NCI-H446 (cell line): ENCODE measurements around the gene GSTT2B.
A peak's percentile ranks its signal among the peaks of the same experiment; 100 is the strongest.
"Not testable (repeated sequence)": the region's sequence is repeated elsewhere in the genome, so short reads cannot be mapped to it uniquely, and the experiment has no call there.

Experiments
- DNase-seq, 2 experiments: peaks; one replicate each; lab custom pipeline; 2025; lab: John Stamatoyannopoulos, UW

Gene GSTT2B

GRCh38 chr22:23940166-23940565 is 20.8 kb downstream of the GSTT2B start:
- DNase-seq, result not testable (repeated sequence)

GRCh38 chr22:23939017-23939357 is 22.0 kb downstream of the GSTT2B start:
- no peak for DNase-seq

- no peak for DNase-seq
Observed at GRCh38 chr22:23938328-23939016, 22.5 kb downstream of the GSTT2B start.

- no peak for DNase-seq
Observed at GRCh38 chr22:23926561-23926960, 34.4 kb downstream of the GSTT2B start.

DNA sequence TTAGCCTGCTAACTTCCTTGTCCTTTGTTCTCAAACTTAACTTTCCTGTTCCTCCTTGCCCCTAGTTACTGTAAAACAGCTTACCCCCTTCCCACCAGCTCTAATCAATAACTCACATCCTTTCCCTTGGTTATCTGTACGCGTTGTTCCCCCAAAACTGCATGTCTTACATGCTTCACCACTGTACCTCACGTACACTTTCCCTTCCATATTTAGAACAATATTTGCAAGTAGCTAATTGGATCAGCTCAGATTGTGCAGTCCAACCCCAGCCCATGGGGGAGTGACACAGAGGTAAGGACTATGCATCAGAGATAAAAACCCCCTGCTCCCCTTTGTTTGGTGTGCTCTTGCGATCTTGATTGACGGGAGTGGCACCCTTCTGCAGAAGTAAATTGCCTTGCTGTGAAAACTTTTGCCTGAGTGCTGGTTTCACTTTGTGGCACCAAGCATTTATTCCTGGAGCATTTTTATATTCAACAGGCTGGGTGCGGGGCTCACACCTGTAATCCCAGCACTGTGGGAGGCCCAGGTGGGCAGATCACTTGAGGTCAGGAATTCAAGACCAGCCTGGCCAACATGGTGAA is 35.9 kb downstream of the GSTT2B start:
- no peak for DNase-seq

DNA sequence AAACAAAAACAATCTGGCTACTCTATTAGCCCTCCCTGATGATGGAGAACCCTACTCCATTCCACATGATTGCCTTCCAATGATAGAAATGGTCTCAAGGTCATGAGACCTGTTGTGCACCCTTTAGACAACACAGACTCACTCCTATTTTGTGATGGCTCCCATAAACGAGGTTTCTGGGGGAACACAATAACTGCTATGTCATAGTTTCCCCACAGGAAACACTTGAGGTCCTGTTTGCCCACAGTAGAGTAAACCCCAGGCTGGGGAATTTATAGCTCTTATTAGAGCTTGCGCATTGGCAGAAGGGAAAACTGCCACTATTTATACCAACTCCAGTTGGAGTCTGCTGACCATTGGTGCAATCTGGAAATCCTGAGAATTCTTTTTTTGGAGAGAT is 38.1 kb downstream of the GSTT2B start:
- DNase-seq, result no peak

DNA sequence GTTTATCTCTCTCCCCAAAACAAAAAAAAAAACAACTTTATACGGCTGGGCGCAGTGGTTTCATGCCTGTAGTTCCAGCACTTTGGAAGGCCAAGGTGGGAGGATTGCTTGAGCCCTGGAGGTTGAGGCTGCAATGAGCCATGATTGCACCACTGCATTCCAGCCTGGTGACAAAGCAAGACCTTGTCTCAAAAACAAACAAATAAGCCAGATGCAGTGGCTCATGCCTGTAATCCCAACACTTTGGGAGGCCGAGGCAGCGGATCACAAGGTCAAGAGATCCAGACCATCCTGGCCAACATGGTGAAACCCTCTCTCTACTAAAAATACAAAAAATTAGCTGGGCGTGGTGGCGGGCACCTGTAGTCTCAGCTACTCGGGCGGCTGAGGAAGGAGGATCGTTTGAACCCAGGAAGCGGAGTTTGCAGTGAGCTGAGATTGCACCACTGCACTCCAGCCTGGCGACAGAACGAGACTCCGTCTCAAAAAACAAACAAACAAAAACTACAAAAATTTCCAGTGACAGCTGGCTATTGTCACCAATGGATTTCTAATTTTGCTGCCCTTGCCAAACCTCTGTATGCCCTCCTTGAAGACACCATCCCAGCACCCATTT is 39.3 kb downstream of the GSTT2B start:
- not testable (repeated sequence) for DNase-seq

- not testable (repeated sequence) for DNase-seq
Observed at GRCh38 chr22:23920267-23920611, 40.8 kb downstream of the GSTT2B start.

DNA sequence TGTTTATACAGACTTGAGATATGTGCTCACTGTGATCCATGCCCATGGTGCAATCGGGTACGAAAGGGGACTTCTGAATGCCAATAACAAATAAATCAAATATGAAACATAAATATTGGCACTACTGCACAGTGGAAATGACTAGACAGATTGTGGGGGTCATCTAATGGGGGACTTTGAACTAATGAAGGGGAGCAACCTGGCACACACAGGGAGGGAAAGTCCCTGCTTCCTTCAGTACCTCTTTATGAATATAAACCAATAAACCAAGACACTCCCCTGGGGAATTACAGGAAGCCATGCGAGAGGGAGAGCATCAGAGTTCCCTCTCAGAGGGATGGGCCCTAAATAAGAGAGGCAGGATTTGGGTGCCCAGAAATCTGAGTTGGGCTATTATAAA is 45.7 kb downstream of the GSTT2B start:
- no peak for DNase-seq

DNA sequence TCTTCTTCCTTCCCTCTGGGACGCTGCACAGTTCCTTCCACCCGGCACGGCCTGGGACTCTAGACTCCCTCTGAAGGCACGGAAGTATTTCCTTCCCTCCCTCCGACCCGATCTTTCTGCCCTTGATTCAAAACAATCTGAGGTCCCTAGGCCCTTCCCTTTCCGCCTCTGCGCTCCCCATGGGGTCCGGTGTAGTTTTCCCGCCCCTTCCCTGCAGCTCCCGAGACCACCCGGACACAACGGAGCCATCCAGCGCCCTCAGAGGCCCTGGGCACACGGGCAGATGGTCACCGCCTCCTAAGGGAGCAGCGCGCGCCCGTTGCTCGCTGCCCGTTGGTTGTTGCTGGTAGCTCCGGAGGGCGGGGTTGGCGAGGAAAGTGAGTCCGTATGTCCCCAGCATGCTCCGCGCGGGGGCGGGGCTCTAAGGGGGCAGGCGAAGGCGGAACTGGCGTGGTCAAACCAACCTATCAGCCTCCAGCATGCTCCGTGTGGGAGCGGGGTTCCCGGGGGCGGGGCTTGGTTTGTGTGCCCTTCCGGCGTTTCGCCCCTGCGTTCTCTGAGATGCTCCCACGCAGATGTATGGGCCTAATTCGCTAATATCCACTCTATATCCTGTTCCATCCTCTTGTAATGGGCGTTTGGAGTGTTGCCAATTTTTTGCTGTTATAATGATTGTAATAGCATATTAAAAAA is 47.2 kb downstream of the GSTT2B start:
- peak; percentile 99 to 100 for DNase-seq

DNA sequence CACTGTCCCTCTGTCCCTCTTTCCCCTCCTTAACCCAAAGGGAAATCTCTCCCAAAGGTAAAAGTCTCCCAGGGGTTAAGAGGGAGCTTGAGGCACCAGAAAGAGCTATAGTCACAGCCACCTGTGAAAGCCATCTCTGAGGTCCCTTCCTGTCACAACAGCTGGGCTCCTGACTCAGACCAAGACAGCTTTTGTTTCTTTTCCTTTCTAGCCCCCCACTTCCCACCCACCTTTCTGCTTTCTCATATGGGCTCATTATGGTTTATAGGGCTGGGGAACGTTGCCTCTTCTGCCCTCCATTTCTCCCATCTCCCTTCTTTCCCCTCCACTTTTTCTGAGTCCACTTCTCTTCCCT is 47.7 kb downstream of the GSTT2B start:
- no peak for DNase-seq

GRCh38 chr22:23912293-23912903 is 48.6 kb downstream of the GSTT2B start:
- DNase-seq, result no peak

DNA sequence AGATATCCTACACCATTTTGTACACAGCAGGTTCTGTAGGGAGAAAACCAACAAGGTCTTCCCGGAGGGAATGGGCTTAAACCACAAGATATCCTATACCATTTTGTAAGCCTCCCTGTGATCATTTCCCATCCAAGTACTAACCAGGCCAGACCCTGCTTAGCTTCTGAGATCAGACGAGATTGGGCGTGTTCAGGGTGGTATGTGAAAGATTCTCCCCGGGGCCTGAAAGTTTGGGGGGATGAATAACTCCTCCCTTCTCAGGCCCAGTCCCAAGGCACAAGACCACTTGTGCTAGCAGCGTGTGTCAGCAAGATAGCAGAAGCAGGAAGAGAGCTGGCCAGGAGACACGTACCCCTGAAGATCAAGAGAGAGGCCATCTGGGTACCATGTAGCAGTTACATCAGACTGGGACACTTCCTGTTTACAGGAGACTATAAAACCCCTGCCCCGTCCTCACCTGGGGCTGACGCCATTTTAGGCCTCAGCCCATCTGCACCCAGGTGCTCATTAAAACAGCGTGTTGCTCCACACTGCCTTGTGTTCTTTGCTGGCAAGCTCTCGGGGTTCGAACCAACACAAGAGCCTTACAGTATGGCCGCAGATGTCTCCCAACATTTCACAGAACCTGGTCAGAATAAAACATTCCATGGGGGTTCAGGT is 49.5 kb downstream of the GSTT2B start:
- DNase-seq, result no peak

- no peak for DNase-seq
Observed at GRCh38 chr22:23910496-23911190, 50.4 kb downstream of the GSTT2B start.

GRCh38 chr22:23909296-23909898 is 51.6 kb downstream of the GSTT2B start:
- DNase-seq, result no peak

DNA sequence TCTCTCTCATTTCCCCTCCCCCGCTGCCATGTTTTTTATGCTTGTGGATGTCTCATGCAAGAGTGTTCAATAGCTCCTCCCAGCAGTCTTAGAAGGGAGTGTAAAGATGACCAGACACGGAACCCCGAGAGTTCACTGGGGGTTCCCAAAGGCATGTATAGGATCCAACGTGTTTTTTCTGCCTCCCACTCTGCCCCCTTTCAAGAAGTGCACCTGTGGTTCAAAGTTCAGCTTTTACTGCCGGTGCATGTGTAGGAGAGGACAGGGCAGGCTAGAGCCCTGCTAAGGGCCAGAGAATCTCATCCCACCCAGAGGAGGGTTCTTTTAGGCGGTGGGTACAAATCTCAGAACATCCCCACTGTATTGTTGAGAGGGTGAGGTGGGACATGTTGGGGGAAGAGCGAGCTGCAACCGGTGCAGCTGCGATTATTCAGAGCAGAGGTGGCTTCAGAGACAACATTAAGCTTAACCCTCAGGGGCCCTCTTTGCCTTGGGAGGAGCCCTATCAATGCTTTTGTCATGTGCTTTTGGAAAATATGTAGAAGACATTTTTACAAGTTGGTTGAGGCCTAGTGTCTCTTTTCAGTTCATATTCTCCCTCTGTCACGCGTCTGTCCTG is 52.3 kb downstream of the GSTT2B start:
- DNase-seq, result no peak

DNA sequence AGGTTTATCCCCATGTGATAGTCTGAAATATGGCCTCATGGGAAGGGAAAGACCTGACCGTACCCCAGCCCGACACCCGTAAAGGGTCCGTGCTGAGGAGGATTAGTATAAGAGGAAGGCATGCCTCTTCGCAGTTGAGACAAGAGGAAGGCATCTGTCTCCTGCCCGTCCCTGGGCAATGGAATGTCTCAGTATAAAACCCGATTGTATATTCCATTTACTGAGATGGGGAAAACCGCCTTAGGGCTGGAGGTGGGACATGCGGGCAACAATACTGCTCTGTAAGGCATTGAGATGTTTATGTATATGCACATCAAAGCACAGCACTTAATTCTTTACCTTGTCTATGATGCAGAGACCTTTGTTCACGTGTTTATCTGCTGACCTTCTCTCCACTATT is 53.6 kb downstream of the GSTT2B start:
- DNase-seq, result not testable (repeated sequence)
